Measurements from ENCODE around the gene RABGAP1L.

RABGAP1L gene

GRCh38 chr1:174967845-174968705, 808.8 kb downstream of the RABGAP1L start:
- no peak for TF ChIP-seq CTCF (IDR thresholded peaks at IDR 0.05; ENCODE audit: low read depth, low read length)
- Histone ChIP-seq H3K4me1 (peaks cover 7% of the 10 kb centered on the region), H3K27me3 (no peaks in the 10 kb centered on the region), H3K4me3 (ENCODE audit: low read depth, low read length) (no peak overlapping the region), H3K36me3 (no peaks in the 10 kb centered on the region), H3K9me3 (no peaks in the 10 kb centered on the region)
- no peak for DNase-seq

GRCh38 chr1:174968750-174969244, 809.5 kb downstream of the RABGAP1L start:
- no peak for TF ChIP-seq CTCF (IDR thresholded peaks at IDR 0.05; ENCODE audit: low read depth, low read length)
- no peaks in the 10 kb centered on the region for H3K36me3 ChIP-seq
- H3K27me3 ChIP-seq, result no peaks in the 10 kb centered on the region
- no peak for DNase-seq
- no peaks in the 10 kb centered on the region for H3K9me3 ChIP-seq
- no peak overlapping the region for H3K4me3 ChIP-seq (ENCODE audit: low read depth, low read length)
- H3K4me1 ChIP-seq, result peaks cover 5% of the 10 kb centered on the region

GRCh38 chr1:174969977-174970376, 810.7 kb downstream of the RABGAP1L start:
- Histone ChIP-seq H3K9me3 (no peaks in the 10 kb centered on the region), H3K4me1 (peaks cover 5% of the 10 kb centered on the region; the same call in 1 of the 2 replicates), H3K4me3 (ENCODE audit: low read depth, low read length) (no peak overlapping the region), H3K27me3 (no peaks in the 10 kb centered on the region), H3K36me3 (no peaks in the 10 kb centered on the region)
- no peak for TF ChIP-seq CTCF (IDR thresholded peaks at IDR 0.05; ENCODE audit: low read depth, low read length)
- DNase-seq, result no peak

GRCh38 chr1:174971466-174971865, 812.1 kb downstream of the RABGAP1L start:
- Histone ChIP-seq H3K27me3 (no peaks in the 10 kb centered on the region), H3K36me3 (no peaks in the 10 kb centered on the region), H3K4me1 (peaks cover 11% of the 10 kb centered on the region; the same call in 1 of the 2 replicates), H3K4me3 (ENCODE audit: low read depth, low read length) (no peak overlapping the region), H3K9me3 (no peaks in the 10 kb centered on the region)
- DNase-seq, result no peak
- no peak for TF ChIP-seq CTCF (IDR thresholded peaks at IDR 0.05; ENCODE audit: low read depth, low read length)

- Histone ChIP-seq H3K4me1 (peaks cover 11% of the 10 kb centered on the region; the same call in 1 of the 2 replicates), H3K36me3 (no peaks in the 10 kb centered on the region), H3K9me3 (no peaks in the 10 kb centered on the region), H3K4me3 (ENCODE audit: low read depth, low read length) (no peak overlapping the region), H3K27me3 (no peaks in the 10 kb centered on the region)
- no peak for DNase-seq
- TF ChIP-seq CTCF (IDR thresholded peaks at IDR 0.05; ENCODE audit: low read depth, low read length), result no peak
These were observed 812.6 kb downstream of the RABGAP1L start for GRCh38 chr1:174971902-174972301.

GRCh38 chr1:174974711-174975119, 815.4 kb downstream of the RABGAP1L start:
- no peak for TF ChIP-seq CTCF (IDR thresholded peaks at IDR 0.05; ENCODE audit: low read depth, low read length)
- peak; percentile 64 for DNase-seq
- Histone ChIP-seq H3K9me3 (no peaks in the 10 kb centered on the region), H3K4me3 (ENCODE audit: low read depth, low read length) (no peak overlapping the region), H3K4me1 (peaks cover 7% of the 10 kb centered on the region; the same call in 1 of the 2 replicates), H3K27me3 (no peaks in the 10 kb centered on the region), H3K36me3 (no peaks in the 10 kb centered on the region)

Data from BE2C (cell line).